ENCODE results near the gene CHAF1A. TPM values are rescaled to one million over a fixed set of nuclear protein-coding genes. Genes with fewer than 3 reads are reported as not detected.
A peak's percentile ranks its signal among the peaks of the same experiment; 100 is the strongest.

CHAF1A gene
- total and polyA plus RNA-seq, 12 donors: 3.4 to 14.6 (median 8.4) TPM

DNA sequence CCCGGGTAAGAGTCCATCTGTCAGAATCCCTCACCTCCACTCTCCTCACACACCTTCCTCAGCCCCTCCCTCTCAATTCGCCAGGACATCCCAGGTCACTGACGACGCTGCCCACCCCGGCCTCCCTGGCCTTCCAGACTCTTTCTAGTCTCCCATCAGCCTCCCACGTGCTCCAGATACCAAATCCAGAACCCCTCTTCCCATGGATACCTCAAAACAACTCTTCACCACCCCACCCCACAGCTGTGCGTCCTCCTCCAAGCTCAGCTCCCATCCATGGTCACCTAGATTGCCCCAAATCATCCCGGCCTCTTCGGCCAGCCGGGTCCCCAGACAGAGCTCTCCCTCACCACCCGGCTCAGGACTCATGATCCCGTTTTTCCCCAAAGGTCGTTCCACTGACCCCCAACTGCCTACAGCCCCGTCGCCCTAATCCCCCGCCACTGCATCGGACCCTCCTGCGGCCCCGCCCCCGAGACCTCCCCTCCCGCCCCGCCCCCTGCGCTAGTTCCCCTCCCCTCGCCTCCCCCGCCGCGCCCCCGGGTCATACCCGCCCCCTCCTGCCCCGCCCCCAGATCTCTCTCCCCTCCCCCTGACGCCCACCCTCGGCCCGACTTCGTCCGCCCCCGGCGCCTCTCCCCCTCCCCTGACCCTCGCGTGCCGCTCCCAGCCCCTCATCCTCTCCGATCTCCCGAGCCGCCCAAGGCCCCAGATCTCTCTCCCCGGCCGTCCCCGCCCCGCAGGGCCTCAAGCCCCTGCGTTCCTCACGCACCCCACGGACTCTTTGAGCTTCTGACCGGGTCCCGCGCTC lies 54.6 kb downstream of the CHAF1A start:
- Histone ChIP-seq H3K4me1 (replicated peaks in 1 of 2) (peaks cover 33 to 40% of the 10 kb centered on the region in 2 donors), H3K4me3 (peak overlapping the region in 3 of 4 donors; percentile 37 to 95 (median 80)), H3K27ac (peak overlapping the region; percentile 77 to 95 (median 88)), H3K27me3 (no peaks in the 10 kb centered on the region), H3K36me3 (replicated peaks in 1 of 2) (peaks cover 0 to 15% of the 10 kb centered on the region in 2 donors), H3K9me3 (replicated peaks in 1 of 3) (no peaks in the 10 kb centered on the region)
- WGBS, 4 donors: 0 to 3% (median 2%) methylated on average over 16 to 46 of the region's 53 CpGs
- TF ChIP-seq POLR2A (IDR thresholded peaks at IDR 0.05): no peak
- TF ChIP-seq, protein P1, sequence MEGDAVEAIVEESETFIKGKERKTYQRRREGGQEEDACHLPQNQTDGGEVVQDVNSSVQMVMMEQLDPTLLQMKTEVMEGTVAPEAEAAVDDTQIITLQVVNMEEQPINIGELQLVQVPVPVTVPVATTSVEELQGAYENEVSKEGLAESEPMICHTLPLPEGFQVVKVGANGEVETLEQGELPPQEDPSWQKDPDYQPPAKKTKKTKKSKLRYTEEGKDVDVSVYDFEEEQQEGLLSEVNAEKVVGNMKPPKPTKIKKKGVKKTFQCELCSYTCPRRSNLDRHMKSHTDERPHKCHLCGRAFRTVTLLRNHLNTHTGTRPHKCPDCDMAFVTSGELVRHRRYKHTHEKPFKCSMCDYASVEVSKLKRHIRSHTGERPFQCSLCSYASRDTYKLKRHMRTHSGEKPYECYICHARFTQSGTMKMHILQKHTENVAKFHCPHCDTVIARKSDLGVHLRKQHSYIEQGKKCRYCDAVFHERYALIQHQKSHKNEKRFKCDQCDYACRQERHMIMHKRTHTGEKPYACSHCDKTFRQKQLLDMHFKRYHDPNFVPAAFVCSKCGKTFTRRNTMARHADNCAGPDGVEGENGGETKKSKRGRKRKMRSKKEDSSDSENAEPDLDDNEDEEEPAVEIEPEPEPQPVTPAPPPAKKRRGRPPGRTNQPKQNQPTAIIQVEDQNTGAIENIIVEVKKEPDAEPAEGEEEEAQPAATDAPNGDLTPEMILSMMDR (IDR thresholded peaks at IDR 0.05): no peak
- DNase-seq: peak; percentile 50 to 69 (median 64)
- intact Hi-C loops (cut with DNase I): loop anchor here in 1 of 2 donors (10.0 kb wide), 1 partner anchor 52 kb away; the partner anchor contains the start of genes CHAF1A and SH3GL1

DNA sequence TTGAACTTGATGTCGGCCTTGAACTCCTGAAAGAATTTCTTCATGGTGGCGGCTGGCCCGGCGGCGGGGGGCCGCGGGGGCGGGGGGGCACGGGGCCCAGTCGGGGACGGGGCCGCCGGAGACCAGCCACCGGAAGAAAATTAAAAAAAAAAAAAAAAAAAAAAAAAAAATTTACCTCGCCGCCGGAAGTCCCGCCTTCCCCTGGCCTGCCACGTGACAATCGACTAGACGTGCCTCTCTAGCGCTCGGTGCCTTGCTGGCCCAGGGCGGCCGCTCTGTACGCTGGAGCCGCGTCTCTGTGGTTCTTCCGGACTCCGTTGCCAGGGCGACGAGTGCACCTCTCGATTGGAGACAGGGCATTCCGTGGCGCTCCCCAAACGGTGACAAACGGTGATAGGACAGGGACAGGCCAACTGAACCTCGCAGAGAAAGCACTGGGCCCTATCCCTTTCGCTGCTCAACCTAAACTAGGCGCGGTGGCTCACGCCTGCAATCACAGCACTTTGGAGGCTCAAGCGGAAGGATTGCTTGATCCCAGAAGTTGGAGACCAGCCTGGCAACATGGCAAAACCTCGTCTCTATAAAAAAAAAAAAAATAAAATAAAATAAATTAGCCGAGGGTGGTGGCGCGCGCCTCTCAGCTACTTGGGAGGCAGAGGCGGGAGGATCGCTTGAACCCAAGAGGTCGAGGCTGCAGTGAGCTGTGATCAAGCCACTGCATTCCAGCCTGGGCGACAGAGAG lies 55.4 kb downstream of the CHAF1A start, which contains the start of gene UBXN6:
Gene UBXN6, minus strand, starts transcription at position 141 of the 742 bp plus-strand sequence. Its CDS starts 97 bp downstream, at position 44.
- Histone ChIP-seq H3K27me3 (no peaks in the 10 kb centered on the region), H3K36me3 (replicated peaks in 1 of 2) (peaks cover 0 to 8% of the 10 kb centered on the region in 2 donors), H3K4me1 (replicated peaks in 1 of 2) (peaks cover 33 to 40% of the 10 kb centered on the region in 2 donors), H3K27ac (peak within 1 kb of the TSS; percentile 77 to 95 (median 88)), H3K9me3 (replicated peaks in 1 of 3) (no peaks in the 10 kb centered on the region), H3K4me3 (peak within 1 kb of the TSS in 3 of 4 donors; percentile 37 to 95 (median 80))
- TF ChIP-seq, protein P1 (IDR thresholded peaks at IDR 0.05): peak in 1 of 6 experiments; percentile 35
- TF ChIP-seq POLR2A (IDR thresholded peaks at IDR 0.05): peak in 1 of 2 donors; percentile 58
- DNase-seq: peak; percentile 97 to 100 (median 99)
- WGBS, 4 donors: 9 to 19% (median 10%) methylated on average over 30 to 52 of the region's 52 CpGs
- intact Hi-C loops (cut with DNase I): loop anchor here in 1 of 2 donors (10.0 kb wide), 1 partner anchor 53 kb away; the partner anchor contains the start of genes CHAF1A and SH3GL1

DNA sequence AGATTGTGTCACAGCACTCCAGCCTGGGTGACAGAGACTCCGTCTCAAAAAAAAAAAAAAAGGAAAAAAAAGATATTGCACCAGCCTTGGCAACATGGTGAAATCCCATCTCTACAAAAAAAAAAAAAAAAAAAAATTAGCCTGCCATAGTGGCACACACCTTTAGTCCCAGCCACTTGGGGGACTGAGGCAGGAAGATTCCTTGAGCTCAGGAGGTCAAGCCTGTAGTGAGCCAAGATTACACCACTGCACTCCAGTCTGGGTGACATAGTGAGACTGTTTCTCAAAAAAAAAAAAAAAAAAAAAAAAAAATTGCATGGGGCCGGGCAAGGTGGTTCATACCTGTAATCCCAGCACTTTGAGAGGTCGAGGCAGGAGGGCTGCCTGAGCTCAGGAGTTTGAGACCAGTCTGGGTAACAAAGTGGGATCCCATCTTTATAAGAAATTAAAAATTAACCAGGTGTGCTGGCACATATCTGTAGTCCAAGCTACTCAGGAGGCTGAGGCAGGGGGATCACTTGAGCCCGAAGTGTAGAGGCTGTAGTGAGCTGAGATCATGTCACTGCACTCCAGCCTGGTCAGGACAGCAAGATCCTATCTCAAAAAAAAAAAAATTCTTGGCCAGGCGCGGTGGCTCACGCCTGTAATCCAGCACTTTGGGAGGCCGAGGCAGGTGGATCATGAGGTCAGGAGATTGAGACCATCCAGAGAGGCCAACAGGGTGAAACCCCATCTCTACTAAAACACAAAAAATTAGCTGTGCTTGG lies 62.6 kb downstream of the CHAF1A start:
- Histone ChIP-seq H3K4me1 (replicated peaks in 1 of 2) (no peaks in the 10 kb centered on the region), H3K27ac (no peak overlapping the region), H3K27me3 (no peaks in the 10 kb centered on the region), H3K9me3 (replicated peaks in 1 of 3) (no peaks in the 10 kb centered on the region), H3K36me3 (replicated peaks in 1 of 2) (no peaks in the 10 kb centered on the region), H3K4me3 (no peak overlapping the region)
- DNase-seq: no peak
- intact Hi-C loops (cut with DNase I): no loop called here
- TF ChIP-seq POLR2A (IDR thresholded peaks at IDR 0.05): no peak
- TF ChIP-seq, protein P1 (IDR thresholded peaks at IDR 0.05): no peak
- 74 to 85% (median 80%) methylated on average over 8 of the region's 8 CpGs for WGBS, 4 donors
